Adrenal gland (tissue), 12 donors: ENCODE results near the gene GNAT2. TPM values are rescaled to one million over a fixed set of nuclear protein-coding genes. Genes with fewer than 3 reads are reported as not detected.

ENCODE experiments used
- DNase-seq, 7 donors: peaks; one replicate each; pipeline ENCODE4 v3.0.0-alpha.2; 2019 to 2020
- H3K27ac ChIP-seq, 5 donors: fragments of 200-600 bp; sonication (generic) in 4 of 5; 1 replicate in 3 of 5; 2 replicates in 2 of 5; pipeline versions ENCODE4 v1.5.1 to v1.8.0; 2016 to 2020; ENCODE audit warnings: mild to moderate bottlenecking in 1 of 5
- H3K27me3 ChIP-seq: fragments of 200-600 bp; 2 replicates; pipeline ENCODE4 v1.8.0; 2021
- H3K36me3 ChIP-seq, 2 donors: fragments of 200-600 bp; replicated peaks in 1 of 2; 1 replicate in 1 of 2; 2 replicates in 1 of 2; pipeline versions ENCODE4 v1.5.1 to v1.8.0; 2018 to 2022
- H3K4me1 ChIP-seq, 2 donors: fragments of 200-600 bp; replicated peaks in 1 of 2; 1 replicate in 1 of 2; 2 replicates in 1 of 2; pipeline versions ENCODE4 v1.5.1 to v1.8.0; 2018 to 2021
- H3K4me3 ChIP-seq, 4 donors: fragments of 200-600 bp; sonication (generic) in 3 of 4; one replicate each; pipeline ENCODE4 v1.5.1; 2016 to 2018
- H3K9me3 ChIP-seq, 3 donors: fragments of 200-600 bp; sonication (generic) in 1 of 3; replicated peaks in 1 of 3; 1 replicate in 2 of 3; 2 replicates in 1 of 3; pipeline versions ENCODE4 v1.5.1 to v1.8.0; 2016 to 2021
- POLR2A ChIP-seq, 2 donors: fragments of 450-650 bp; IDR thresholded peaks; one replicate each; pipeline ENCODE4 v1.6.1; 2017; ENCODE audit warnings: antibody characterized with exemption in 2 of 2, mild to moderate bottlenecking in 2 of 2, moderate library complexity in 1 of 2
- WGBS, 4 donors: extraction: QIAGEN DNeasy Blood & Tissue Kit in 2 of 4; methylation state at CpG; one replicate each; pipeline versions ENCODE4 v1.1.5 to v1.1.7; 2013 to 2017; 5-methylcytosine and 5-hydroxymethylcytosine counted together
- intact Hi-C, 2 donors: fragments of 100-400 bp; cut with DNase I; formaldehyde crosslinking; loops; one replicate each; pipeline versions ENCODE4 v1.14.1 to v1.15.0; 2022 to 2023
- polyA plus RNA-seq, 3 donors: library from polyadenylated mRNA; stranded (reverse); fragments of 200-250 nt in 2 of 3; fragments of 350-450 nt in 1 of 3; fragmentation: Illumina TruSeq in 1 of 3; extraction: RNeasy Lipid Tissue Mini Kit (QIAGEN cat#74804) in 1 of 3; gene quantifications; one replicate each; pipeline ENCODE4 v1.2.3, GENCODE V29; 2013 to 2014
- total RNA-seq, 9 donors: library from RNA; depleted of rRNA in 4 of 9; stranded (reverse); fragments of >200 nt in 4 of 9; fragments of 120-200 nt in 1 of 9; fragmentation: NEBNext Ultra II Directional in 1 of 9; extraction: Animal tissue kit (Norgen Biotek cat#: 25700) in 1 of 9; gene quantifications; one replicate each; pipeline versions ENCODE4 v1.1.0 to v1.2.4, GENCODE V29; 2013 to 2023
- TF ChIP-seq, protein P1 (sequence below), 6 experiments: fragments of 450-650 bp in 4 of 6; fragments of 200-600 bp in 2 of 6; sonication (generic) in 1 of 6; IDR thresholded peaks; 1 replicate in 5 of 6; 2 replicates in 1 of 6; pipeline versions ENCODE4 v1.5.1 to v1.8.0; 2016 to 2021; ENCODE audit warnings: antibody characterized with exemption in 6 of 6, mild to moderate bottlenecking in 2 of 6, moderate library complexity in 1 of 6
- donor health status: healthy with polysubstance abuse.
- donor health status: Bipolar disorder and iron deficiency.
- donor health status: DM: yes; HTN: yes; CAD: no.
- donor health status: DM: no; HTN: no; CAD: no.
- donor health status: DM: no; HTN: no; CAD: no.
- donor health status: DM: yes; HTN: yes; CAD: no.

GNAT2 gene
- total and polyA plus RNA-seq, 12 donors, result 0.22 to 0.95 (median 0.36) TPM; not detected in 7

DNA sequence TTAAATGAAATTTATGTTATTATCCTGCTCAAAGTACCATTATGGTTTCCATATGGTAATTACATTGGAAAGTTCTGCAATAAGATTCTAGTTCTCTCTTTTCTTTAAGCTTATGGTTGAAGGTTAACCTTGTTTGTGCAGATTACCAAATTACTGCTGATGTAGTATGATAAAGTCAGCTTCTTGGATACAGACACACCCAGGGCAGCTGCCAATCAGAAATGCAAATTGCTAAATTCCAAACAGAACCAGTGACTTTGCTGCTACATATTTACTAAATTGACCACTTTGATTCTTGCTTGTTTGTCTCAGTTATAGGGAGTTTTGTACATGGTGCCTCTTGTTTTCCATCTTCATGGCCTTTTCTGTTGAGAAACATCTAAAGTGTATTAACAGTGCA, 26.5 kb downstream of the GNAT2 start:
- DNase-seq, result no peak
- Histone ChIP-seq H3K27ac (no peak overlapping the region), H3K36me3 (peaks cover 0 to 46% of the 10 kb centered on the region in 2 donors), H3K9me3 (no peaks in the 10 kb centered on the region), H3K4me3 (no peak overlapping the region), H3K27me3 (no peaks in the 10 kb centered on the region), H3K4me1 (no peaks in the 10 kb centered on the region)
- TF ChIP-seq, protein P1, sequence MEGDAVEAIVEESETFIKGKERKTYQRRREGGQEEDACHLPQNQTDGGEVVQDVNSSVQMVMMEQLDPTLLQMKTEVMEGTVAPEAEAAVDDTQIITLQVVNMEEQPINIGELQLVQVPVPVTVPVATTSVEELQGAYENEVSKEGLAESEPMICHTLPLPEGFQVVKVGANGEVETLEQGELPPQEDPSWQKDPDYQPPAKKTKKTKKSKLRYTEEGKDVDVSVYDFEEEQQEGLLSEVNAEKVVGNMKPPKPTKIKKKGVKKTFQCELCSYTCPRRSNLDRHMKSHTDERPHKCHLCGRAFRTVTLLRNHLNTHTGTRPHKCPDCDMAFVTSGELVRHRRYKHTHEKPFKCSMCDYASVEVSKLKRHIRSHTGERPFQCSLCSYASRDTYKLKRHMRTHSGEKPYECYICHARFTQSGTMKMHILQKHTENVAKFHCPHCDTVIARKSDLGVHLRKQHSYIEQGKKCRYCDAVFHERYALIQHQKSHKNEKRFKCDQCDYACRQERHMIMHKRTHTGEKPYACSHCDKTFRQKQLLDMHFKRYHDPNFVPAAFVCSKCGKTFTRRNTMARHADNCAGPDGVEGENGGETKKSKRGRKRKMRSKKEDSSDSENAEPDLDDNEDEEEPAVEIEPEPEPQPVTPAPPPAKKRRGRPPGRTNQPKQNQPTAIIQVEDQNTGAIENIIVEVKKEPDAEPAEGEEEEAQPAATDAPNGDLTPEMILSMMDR (IDR thresholded peaks at IDR 0.05), result no peak
- no peak for TF ChIP-seq POLR2A (IDR thresholded peaks at IDR 0.05)
- intact Hi-C loops, result no loop called here

DNA sequence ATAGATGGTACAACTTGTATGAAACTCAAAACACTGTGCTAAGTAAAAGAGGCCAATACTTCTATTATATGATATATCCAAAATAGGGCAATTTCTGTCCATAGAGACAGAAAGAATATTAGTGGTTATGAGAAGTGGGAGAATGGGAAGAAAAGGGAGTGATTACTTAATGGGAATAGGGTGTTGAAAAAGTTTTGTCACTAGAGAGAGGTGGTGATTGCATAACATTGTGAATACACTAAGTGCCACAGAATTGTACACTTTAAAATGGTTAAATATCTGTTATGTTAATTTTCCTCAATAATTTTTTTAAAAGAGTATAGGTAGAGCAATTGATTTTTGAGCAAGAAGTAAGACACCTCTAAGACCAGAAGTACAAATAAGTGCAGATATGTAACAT, 29.7 kb downstream of the GNAT2 start:
- Histone ChIP-seq H3K4me3 (no peak overlapping the region), H3K27me3 (no peaks in the 10 kb centered on the region), H3K27ac (no peak overlapping the region), H3K9me3 (no peaks in the 10 kb centered on the region), H3K36me3 (peaks cover 0 to 74% of the 10 kb centered on the region in 2 donors), H3K4me1 (no peaks in the 10 kb centered on the region)
- intact Hi-C loops, result no loop called here
- no peak for TF ChIP-seq POLR2A (IDR thresholded peaks at IDR 0.05)
- TF ChIP-seq, protein P1 (IDR thresholded peaks at IDR 0.05), result no peak
- no peak for DNase-seq

DNA sequence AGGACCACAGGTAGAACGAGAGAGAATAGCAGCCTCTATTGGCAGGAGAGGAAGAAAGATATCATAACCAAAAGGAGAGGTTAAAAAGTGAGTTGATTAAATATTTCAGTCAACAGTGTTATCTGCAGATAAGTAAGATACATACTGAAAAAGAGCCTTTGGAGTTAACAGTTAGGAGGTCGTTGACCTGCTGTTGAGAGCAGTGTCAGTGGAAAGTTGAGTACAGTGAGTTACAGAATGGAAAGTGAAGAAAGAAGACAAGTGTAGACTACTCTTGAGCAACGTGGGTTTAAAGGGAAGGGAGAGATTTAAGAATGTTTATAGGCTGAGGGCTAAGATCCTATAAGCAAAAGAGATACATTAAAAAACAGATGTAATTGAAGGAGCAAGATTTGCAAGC, 30.2 kb downstream of the GNAT2 start:
- Histone ChIP-seq H3K9me3 (no peaks in the 10 kb centered on the region), H3K36me3 (peaks cover 0 to 79% of the 10 kb centered on the region in 2 donors), H3K27me3 (no peaks in the 10 kb centered on the region), H3K4me3 (no peak overlapping the region), H3K4me1 (no peaks in the 10 kb centered on the region), H3K27ac (no peak overlapping the region)
- DNase-seq, result peak in 1 of 7 donors; percentile 42
- TF ChIP-seq POLR2A (IDR thresholded peaks at IDR 0.05), result no peak
- TF ChIP-seq, protein P1 (IDR thresholded peaks at IDR 0.05), result no peak
- intact Hi-C loops, result no loop called here
- WGBS, 4 donors, result 48 to 58% (median 51%) methylated on average over 3 of the region's 3 CpGs

DNA sequence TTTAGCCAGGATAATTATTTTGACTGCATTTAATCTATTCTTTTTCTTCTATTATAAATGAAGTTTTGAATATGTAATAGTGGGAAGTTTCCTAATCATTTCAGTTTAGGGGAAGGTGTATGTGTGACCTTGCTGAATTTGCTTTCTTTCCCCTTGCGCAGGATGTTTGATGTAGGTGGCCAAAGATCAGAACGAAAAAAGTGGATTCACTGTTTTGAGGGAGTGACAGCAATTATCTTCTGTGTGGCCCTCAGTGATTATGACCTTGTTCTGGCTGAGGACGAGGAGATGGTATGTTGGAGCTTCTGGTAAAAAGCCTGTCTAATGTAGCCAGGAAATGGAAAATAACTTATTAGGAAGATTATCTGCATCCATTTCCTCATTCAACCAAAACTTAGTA, 33.4 kb downstream of the GNAT2 start:
- Histone ChIP-seq H3K27me3 (no peaks in the 10 kb centered on the region), H3K9me3 (no peaks in the 10 kb centered on the region), H3K4me1 (no peaks in the 10 kb centered on the region), H3K36me3 (peaks cover 0 to 68% of the 10 kb centered on the region in 2 donors), H3K27ac (no peak overlapping the region), H3K4me3 (no peak overlapping the region)
- 68 to 74% (median 70%) methylated on average over 3 of the region's 3 CpGs for WGBS, 4 donors
- intact Hi-C loops, result no loop called here
- TF ChIP-seq POLR2A (IDR thresholded peaks at IDR 0.05), result no peak
- TF ChIP-seq, protein P1 (IDR thresholded peaks at IDR 0.05), result no peak
- DNase-seq, result no peak
